Measurements from ENCODE around the gene FMN1. TPM values are rescaled to one million over a fixed set of nuclear protein-coding genes. Genes with fewer than 3 reads are reported as not detected.

Gene FMN1
- total RNA-seq, 4 donors from 2014 or later: 32.6 to 102 (median 63.0) TPM

GRCh38 chr15:33242669-33243191 lies 48.2 kb upstream of the FMN1 start:
- no peaks in the 10 kb centered on the region for H3K4me1 ChIP-seq
- in situ Hi-C loops (cut with MboI; ENCODE audit: low pct_ligation_motif_present in 1 of 4, low pct_unique_long_range_greater_than_20kb in 1 of 4, low sequenced_read_pairs in 3 of 4) (no loop called here), intact Hi-C loops (cut with DNase I; ENCODE audit: low total_unique reads) (no loop called here)
- no peak for DNase-seq
- H3K36me3 ChIP-seq: no peaks in the 10 kb centered on the region
- no peak overlapping the region for H3K27ac ChIP-seq
- H3K9me3 ChIP-seq: no peaks in the 10 kb centered on the region
- TF ChIP-seq POLR2AphosphoS5 (IDR thresholded peaks at IDR 0.05) (no peak), CTCF (IDR thresholded peaks at IDR 0.05) (peak in 4 of 5 experiments; percentile 13 to 28 (median 24))
- no peaks in the 10 kb centered on the region for H3K27me3 ChIP-seq
- no peak overlapping the region for H3K4me3 ChIP-seq
- WGBS, 2 donors (ENCODE audit: low coverage in 1 of 2): 41 to 77% methylated on average over 2 to 5 of the region's 5 CpGs

- Histone ChIP-seq H3K4me3 (no peak overlapping the region), H3K4me1 (no peaks in the 10 kb centered on the region), H3K9me3 (no peaks in the 10 kb centered on the region), H3K36me3 (no peaks in the 10 kb centered on the region), H3K27ac (no peak overlapping the region), H3K27me3 (no peaks in the 10 kb centered on the region)
- intact Hi-C loops (cut with DNase I; ENCODE audit: low total_unique reads) (no loop called here), in situ Hi-C loops (cut with MboI; ENCODE audit: low pct_ligation_motif_present in 1 of 4, low pct_unique_long_range_greater_than_20kb in 1 of 4, low sequenced_read_pairs in 3 of 4) (no loop called here)
- WGBS, 2 donors (ENCODE audit: low coverage in 1 of 2): 57 to 60% methylated on average over 1 of the region's 1 CpG
- no peak for DNase-seq
- TF ChIP-seq POLR2AphosphoS5 (IDR thresholded peaks at IDR 0.05) (no peak), CTCF (IDR thresholded peaks at IDR 0.05) (no peak), EP300 (IDR thresholded peaks at IDR 0.05; ENCODE audit: low read depth) (no peak), POLR2A (IDR thresholded peaks at IDR 0.05) (no peak)
Measured at GRCh38 chr15:33242165-33242564, 47.7 kb upstream of the FMN1 start.

- 78 to 80% methylated on average over 3 to 4 of the region's 4 CpGs for whole genome bisulfite sequencing, 2 donors (ENCODE audit: low coverage in 1 of 2)
- intact Hi-C loops (cut with DNase I; ENCODE audit: low total_unique reads): no loop called here
- Histone ChIP-seq H3K36me3 (no peaks in the 10 kb centered on the region), H3K4me3 (no peak overlapping the region), H3K4me1 (no peaks in the 10 kb centered on the region), H3K27me3 (peaks cover 19% of the 10 kb centered on the region), H3K9me3 (no peaks in the 10 kb centered on the region), H3K27ac (no peak overlapping the region)
- in situ Hi-C loops (cut with MboI; ENCODE audit: low pct_ligation_motif_present in 1 of 4, low pct_unique_long_range_greater_than_20kb in 1 of 4, low sequenced_read_pairs in 3 of 4): no loop called here
- TF ChIP-seq CTCF (IDR thresholded peaks at IDR 0.05) (no peak), EP300 (IDR thresholded peaks at IDR 0.05; ENCODE audit: low read depth) (no peak), POLR2A (IDR thresholded peaks at IDR 0.05) (no peak), POLR2AphosphoS5 (IDR thresholded peaks at IDR 0.05) (no peak)
- DNase-seq: no peak
Measured at GRCh38 chr15:33236841-33237509, 42.5 kb upstream of the FMN1 start.

- Histone ChIP-seq H3K27me3 (peaks cover 19% of the 10 kb centered on the region), H3K9me3 (no peaks in the 10 kb centered on the region), H3K4me3 (no peak overlapping the region), H3K4me1 (no peaks in the 10 kb centered on the region), H3K36me3 (no peaks in the 10 kb centered on the region), H3K27ac (no peak overlapping the region)
- no peak for DNase-seq
- TF ChIP-seq POLR2AphosphoS5 (IDR thresholded peaks at IDR 0.05) (no peak), CTCF (IDR thresholded peaks at IDR 0.05) (peak in 4 of 5 experiments; percentile 18 to 45 (median 31))
- intact Hi-C loops (cut with DNase I; ENCODE audit: low total_unique reads) (no loop called here), in situ Hi-C loops (cut with MboI; ENCODE audit: low pct_ligation_motif_present in 1 of 4, low pct_unique_long_range_greater_than_20kb in 1 of 4, low sequenced_read_pairs in 3 of 4) (no loop called here)
- WGBS, 2 donors (ENCODE audit: low coverage in 1 of 2): 30 to 36% methylated on average over 5 of the region's 5 CpGs
Measured at GRCh38 chr15:33234020-33234461, 39.5 kb upstream of the FMN1 start.

Measured in transverse colon (tissue), 4 donors.